DND-41 (cell line): ENCODE measurements around the gene CPNE4.

Experiments
- ATAC-seq: fragments of 200-7000 bp; cut with Tn5 transposase; 3 replicates; pipeline ENCODE4 v1.9.1; 2021; ENCODE audit warnings: low read depth; ENCODE audit not compliant: insufficient read depth
- DNase-seq: peaks from one replicate; pipeline ENCODE4 v3.0.0-alpha.2; 2020
- H2AFZ ChIP-seq: 2 replicates; pipeline ENCODE4 v1.6.0; 2012; ENCODE audit warnings: low read depth, low read length
- H3K27ac ChIP-seq: 2 replicates; pipeline ENCODE4 v1.5.1; 2012; ENCODE audit warnings: low read length, inconsistent platforms
- H3K27me3 ChIP-seq: fragments of 200-600 bp; sonication (generic); 2 replicates; pipeline ENCODE4 v1.6.0; 2012; ENCODE audit warnings: low read length, mild to moderate bottlenecking, inconsistent platforms; ENCODE audit not compliant: insufficient read depth, poor library complexity
- H3K36me3 ChIP-seq: 2 replicates; pipeline ENCODE4 v1.5.1; 2012; ENCODE audit warnings: low read length, inconsistent platforms; ENCODE audit not compliant: insufficient read depth
- H3K4me1 ChIP-seq: 2 replicates; pipeline ENCODE4 v1.5.1; 2012; ENCODE audit warnings: mild to moderate bottlenecking, low read length; ENCODE audit not compliant: insufficient read depth
- H3K4me2 ChIP-seq: 2 replicates; pipeline ENCODE4 v1.6.0; 2012; ENCODE audit warnings: mild to moderate bottlenecking, moderate library complexity, low read length, inconsistent platforms; ENCODE audit not compliant: insufficient read depth
- H3K4me3 ChIP-seq, 2 experiments: fragments of 200-600 bp in 1 of 2; shearing (Covaris generic) in 1 of 2; 2 replicates each; pipeline ENCODE4 v1.5.1; 2012 to 2016; ENCODE audit warnings: inconsistent platforms in 2 of 2, low read length in 2 of 2, mild to moderate bottlenecking in 2 of 2, low read depth in 1 of 2, moderate library complexity in 1 of 2
- H3K79me2 ChIP-seq: 2 replicates; pipeline ENCODE4 v1.6.0; 2012; ENCODE audit warnings: low read length, inconsistent platforms; ENCODE audit not compliant: insufficient read depth
- H3K9ac ChIP-seq: 2 replicates; pipeline ENCODE4 v1.6.0; 2012; ENCODE audit warnings: low read depth, mild to moderate bottlenecking, inconsistent platforms, low read length, moderate library complexity
- H3K9me3 ChIP-seq: 2 replicates; pipeline ENCODE4 v1.5.1; 2012; ENCODE audit warnings: low read length, moderate library complexity, mild to moderate bottlenecking, inconsistent platforms; ENCODE audit not compliant: insufficient read depth, severe bottlenecking
- H4K20me1 ChIP-seq: 2 replicates; pipeline ENCODE4 v1.6.0; 2012; ENCODE audit warnings: low read length; ENCODE audit not compliant: insufficient read depth
- EZH2 ChIP-seq: IDR thresholded peaks from 3 replicates; pipeline ENCODE4 v1.6.1; 2012; ENCODE audit warnings: borderline replicate concordance, low read depth, mild to moderate bottlenecking, moderate library complexity, low read length, inconsistent platforms; ENCODE audit not compliant: severe bottlenecking
- TF ChIP-seq, protein P1 (sequence below): IDR thresholded peaks from 2 replicates; pipeline ENCODE4 v1.5.1; 2012; ENCODE audit warnings: borderline replicate concordance, low read length, moderate library complexity, mild to moderate bottlenecking; ENCODE audit not compliant: poor library complexity, severe bottlenecking; ENCODE audit errors: extremely low read depth

The CPNE4 gene

DNA sequence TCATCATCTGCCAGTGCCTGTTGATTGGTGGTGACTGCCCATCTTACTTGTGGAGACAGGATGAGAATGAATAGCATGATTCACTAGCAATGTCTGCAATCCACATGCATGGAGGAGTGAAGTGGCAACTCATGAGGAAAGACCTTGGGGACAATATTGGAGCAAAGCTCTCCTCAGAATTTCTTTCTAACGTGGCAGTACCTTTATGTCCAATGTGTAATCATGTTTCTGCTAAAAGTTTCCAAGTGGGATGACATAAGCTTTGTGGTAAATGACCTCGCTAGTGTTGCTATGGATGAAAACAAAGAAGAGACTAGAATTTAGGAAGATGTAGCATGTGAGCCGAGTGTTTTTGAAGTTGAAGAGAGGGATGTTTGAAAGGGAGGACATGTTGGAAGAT lies 117.8 kb downstream of the CPNE4 start:
- Histone ChIP-seq H3K27ac (no peak overlapping the region), H4K20me1 (no peaks in the 10 kb centered on the region), H3K4me2 (no peak overlapping the region), H3K4me1 (no peaks in the 10 kb centered on the region), H3K9me3 (no peaks in the 10 kb centered on the region), H3K27me3 (no peaks in the 10 kb centered on the region), H3K9ac (no peak overlapping the region), H3K36me3 (no peaks in the 10 kb centered on the region), H3K4me3 (no peak overlapping the region), H3K79me2 (no peaks in the 10 kb centered on the region), H2AFZ (no peak overlapping the region)
- TF ChIP-seq EZH2 = no peak
- TF ChIP-seq, protein P1, sequence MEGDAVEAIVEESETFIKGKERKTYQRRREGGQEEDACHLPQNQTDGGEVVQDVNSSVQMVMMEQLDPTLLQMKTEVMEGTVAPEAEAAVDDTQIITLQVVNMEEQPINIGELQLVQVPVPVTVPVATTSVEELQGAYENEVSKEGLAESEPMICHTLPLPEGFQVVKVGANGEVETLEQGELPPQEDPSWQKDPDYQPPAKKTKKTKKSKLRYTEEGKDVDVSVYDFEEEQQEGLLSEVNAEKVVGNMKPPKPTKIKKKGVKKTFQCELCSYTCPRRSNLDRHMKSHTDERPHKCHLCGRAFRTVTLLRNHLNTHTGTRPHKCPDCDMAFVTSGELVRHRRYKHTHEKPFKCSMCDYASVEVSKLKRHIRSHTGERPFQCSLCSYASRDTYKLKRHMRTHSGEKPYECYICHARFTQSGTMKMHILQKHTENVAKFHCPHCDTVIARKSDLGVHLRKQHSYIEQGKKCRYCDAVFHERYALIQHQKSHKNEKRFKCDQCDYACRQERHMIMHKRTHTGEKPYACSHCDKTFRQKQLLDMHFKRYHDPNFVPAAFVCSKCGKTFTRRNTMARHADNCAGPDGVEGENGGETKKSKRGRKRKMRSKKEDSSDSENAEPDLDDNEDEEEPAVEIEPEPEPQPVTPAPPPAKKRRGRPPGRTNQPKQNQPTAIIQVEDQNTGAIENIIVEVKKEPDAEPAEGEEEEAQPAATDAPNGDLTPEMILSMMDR = no peak
- no peak for ATAC-seq
- DNase-seq = no peak

DNA sequence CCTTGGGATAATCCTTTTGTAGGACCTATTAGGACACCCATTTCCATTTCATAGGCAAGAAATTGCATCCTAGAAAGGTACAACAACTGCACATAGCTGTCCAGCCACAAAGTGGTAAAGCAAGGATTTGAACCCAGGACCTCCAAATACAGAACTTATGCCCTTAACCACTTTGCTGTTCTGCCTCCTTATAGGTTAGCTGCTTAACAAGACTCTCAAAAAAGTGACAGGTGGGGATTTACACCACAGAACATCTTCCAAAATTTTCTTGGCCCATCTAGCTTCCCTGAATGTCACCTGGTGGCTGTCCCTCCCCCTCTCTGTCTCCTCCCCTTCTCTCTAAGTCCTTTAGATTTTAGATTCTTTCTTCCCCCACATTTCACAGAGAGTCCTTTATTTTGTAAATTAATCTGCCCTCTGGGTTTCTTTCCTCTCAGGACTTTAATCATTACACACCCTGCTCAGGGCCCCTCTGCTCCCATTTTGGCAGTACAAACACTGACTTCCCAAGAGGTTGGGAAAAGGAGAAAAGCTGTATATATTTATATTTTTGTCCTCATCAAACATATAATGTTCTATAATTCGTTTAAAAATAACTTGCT lies 120.6 kb downstream of the CPNE4 start:
- H3K27me3 ChIP-seq = no peaks in the 10 kb centered on the region
- no peak overlapping the region for H3K4me2 ChIP-seq
- no peaks in the 10 kb centered on the region for H4K20me1 ChIP-seq
- no peaks in the 10 kb centered on the region for H3K36me3 ChIP-seq
- H3K27ac ChIP-seq = no peak overlapping the region
- ATAC-seq (no peak), DNase-seq (no peak)
- no peak overlapping the region for H3K9ac ChIP-seq
- TF ChIP-seq, protein P1 = no peak
- no peak for TF ChIP-seq EZH2
- H3K9me3 ChIP-seq = no peaks in the 10 kb centered on the region
- no peak overlapping the region for H2AFZ ChIP-seq
- H3K79me2 ChIP-seq = no peaks in the 10 kb centered on the region
- no peaks in the 10 kb centered on the region for H3K4me1 ChIP-seq
- no peak overlapping the region for H3K4me3 ChIP-seq

DNA sequence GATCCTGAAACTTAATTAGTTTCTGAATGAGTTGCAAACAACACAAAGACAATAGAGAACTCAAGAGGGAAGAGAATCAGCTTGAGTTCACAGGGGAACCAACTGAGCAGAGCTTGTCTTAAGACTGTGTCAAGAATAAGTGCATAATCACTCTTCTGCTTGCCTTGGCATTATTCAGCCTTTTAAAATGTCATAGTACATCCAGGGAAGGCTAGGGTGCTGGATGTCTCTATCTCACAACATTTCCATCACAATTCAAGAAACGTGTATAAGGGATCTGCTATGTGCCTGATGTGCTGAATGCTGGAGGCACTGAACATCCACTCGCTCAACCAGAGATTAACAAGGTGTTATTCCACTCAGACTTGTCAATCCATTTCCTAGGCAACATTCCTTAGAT lies 122.6 kb downstream of the CPNE4 start:
- no peaks in the 10 kb centered on the region for H3K27me3 ChIP-seq
- no peak overlapping the region for H3K4me2 ChIP-seq
- no peaks in the 10 kb centered on the region for H3K79me2 ChIP-seq
- H3K9ac ChIP-seq = no peak overlapping the region
- no peak overlapping the region for H2AFZ ChIP-seq
- H4K20me1 ChIP-seq = no peaks in the 10 kb centered on the region
- no peak overlapping the region for H3K27ac ChIP-seq
- H3K36me3 ChIP-seq = no peaks in the 10 kb centered on the region
- TF ChIP-seq, protein P1 = no peak
- no peak for TF ChIP-seq EZH2
- no peak for ATAC-seq
- no peaks in the 10 kb centered on the region for H3K4me1 ChIP-seq
- no peaks in the 10 kb centered on the region for H3K9me3 ChIP-seq
- no peak for DNase-seq
- H3K4me3 ChIP-seq = no peak overlapping the region
